NCI-H1436 (cell line): Measurements from ENCODE around the gene SLC5A1.

Source experiments
- DNase-seq: peaks from one replicate; lab custom pipeline; 2025; lab: John Stamatoyannopoulos, UW

The SLC5A1 gene

GRCh38 chr22:32042924-32043323 is at the start of gene SLC5A1:
Gene SLC5A1 (plus strand): TSS chr22:32043261. CDS start chr22:32043282, 21 bp downstream.
- DNase-seq: peak; percentile 32

GRCh38 chr22:31995046-31995445 is 48.0 kb upstream of the SLC5A1 start:
- no peak for DNase-seq

GRCh38 chr22:31995807-31996206 is 47.3 kb upstream of the SLC5A1 start:
- no peak for DNase-seq

- no peak for DNase-seq
Observed at GRCh38 chr22:31998784-31999385, 44.2 kb upstream of the SLC5A1 start.

- DNase-seq: no peak
Observed at GRCh38 chr22:32000181-32000580, 42.9 kb upstream of the SLC5A1 start.

GRCh38 chr22:32005453-32005852 is 37.6 kb upstream of the SLC5A1 start:
- DNase-seq: no peak

GRCh38 chr22:32013200-32013599 is 29.9 kb upstream of the SLC5A1 start:
- DNase-seq: no peak

GRCh38 chr22:32016081-32016480 is 27.0 kb upstream of the SLC5A1 start:
- DNase-seq: no peak

GRCh38 chr22:32018056-32018455 is 25.0 kb upstream of the SLC5A1 start:
- DNase-seq: no peak

GRCh38 chr22:32020117-32020516 is 22.9 kb upstream of the SLC5A1 start:
- no peak for DNase-seq

- DNase-seq: no peak
Observed at GRCh38 chr22:32021716-32022115, 21.3 kb upstream of the SLC5A1 start.

GRCh38 chr22:32023251-32023827 is 19.7 kb upstream of the SLC5A1 start:
- no peak for DNase-seq

- no peak for DNase-seq
Observed at GRCh38 chr22:32024796-32025195, 18.3 kb upstream of the SLC5A1 start.

GRCh38 chr22:32030518-32031247 is 12.4 kb upstream of the SLC5A1 start:
- no peak for DNase-seq

- DNase-seq: no peak
Observed at GRCh38 chr22:32031466-32031865, 11.6 kb upstream of the SLC5A1 start.

- no peak for DNase-seq
Observed at GRCh38 chr22:32034275-32034674, 8.8 kb upstream of the SLC5A1 start.

GRCh38 chr22:32037236-32037635 is 5.8 kb upstream of the SLC5A1 start:
- DNase-seq: no peak

- DNase-seq: no peak
Observed at GRCh38 chr22:32040324-32040904, 2.6 kb upstream of the SLC5A1 start.

- no peak for DNase-seq
Observed at GRCh38 chr22:32043391-32043790, 330 bp downstream of the SLC5A1 start.

- DNase-seq: no peak
Observed at GRCh38 chr22:32044477-32044876, 1.4 kb downstream of the SLC5A1 start.

- DNase-seq: no peak
Observed at GRCh38 chr22:32044913-32045312, 1.9 kb downstream of the SLC5A1 start.

- DNase-seq: no peak
Observed at GRCh38 chr22:32048069-32048468, 5.0 kb downstream of the SLC5A1 start.
